ENCODE data around the gene NFAT5. TPM values are rescaled to one million over a fixed set of nuclear protein-coding genes. Genes with fewer than 3 reads are reported as not detected.
"Not testable (repeated sequence)": the region's sequence is repeated elsewhere in the genome, so short reads cannot be mapped to it uniquely, and the experiment has no call there.

NFAT5 gene
- polyA plus RNA-seq, 4 donors: 0.89 to 24.7 (median 3.3) TPM

DNA sequence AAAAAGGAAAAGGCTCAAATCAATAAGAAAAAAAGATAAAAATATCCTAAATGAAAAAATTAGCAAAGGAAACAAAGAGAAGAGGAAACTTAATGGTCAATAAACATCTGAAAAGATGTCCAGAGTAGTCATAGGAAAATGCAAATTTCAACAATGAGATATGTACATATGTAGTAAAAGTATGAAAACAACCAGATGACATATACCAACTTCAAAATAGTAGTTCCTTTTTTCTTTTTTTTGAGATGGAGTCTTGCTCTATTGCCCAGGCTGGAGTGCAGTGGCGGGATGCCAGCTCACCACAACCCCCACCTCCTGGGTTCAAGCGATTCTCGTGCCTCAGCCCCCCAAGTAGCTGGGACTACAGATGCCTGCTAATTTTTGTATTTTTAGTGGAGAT lies 21.7 kb upstream of the NFAT5 start:
- Histone ChIP-seq H3K27ac (ENCODE audit: low read depth in 1 of 3, low read length in 2 of 3) (no peak overlapping the region), H3K27me3 (ENCODE audit: control insufficient read depth in 3 of 3, insufficient read depth in 3 of 3, low read length in 3 of 3) (no peaks in the 10 kb centered on the region), H3K4me1 (ENCODE audit: control insufficient read depth in 3 of 3, insufficient read depth in 2 of 3, low read depth in 1 of 3, low read length in 2 of 3) (no peaks in the 10 kb centered on the region), H3K36me3 (ENCODE audit: control insufficient read depth in 3 of 3, insufficient read depth in 2 of 3, low read depth in 1 of 3, low read length in 3 of 3) (no peaks in the 10 kb centered on the region), H3K4me3 (ENCODE audit: low read depth in 1 of 3, low read length in 3 of 3) (no peak overlapping the region), H3K9me3 (ENCODE audit: control insufficient read depth in 2 of 2, insufficient read depth in 1 of 2, low read depth in 1 of 2, low read length in 1 of 2) (no peaks in the 10 kb centered on the region)
- DNase-seq (no peak), FAIRE-seq (no peak)
- 78 to 92% (median 88%) methylated on average over 3 of the region's 3 CpGs for WGBS, 3 donors

DNA sequence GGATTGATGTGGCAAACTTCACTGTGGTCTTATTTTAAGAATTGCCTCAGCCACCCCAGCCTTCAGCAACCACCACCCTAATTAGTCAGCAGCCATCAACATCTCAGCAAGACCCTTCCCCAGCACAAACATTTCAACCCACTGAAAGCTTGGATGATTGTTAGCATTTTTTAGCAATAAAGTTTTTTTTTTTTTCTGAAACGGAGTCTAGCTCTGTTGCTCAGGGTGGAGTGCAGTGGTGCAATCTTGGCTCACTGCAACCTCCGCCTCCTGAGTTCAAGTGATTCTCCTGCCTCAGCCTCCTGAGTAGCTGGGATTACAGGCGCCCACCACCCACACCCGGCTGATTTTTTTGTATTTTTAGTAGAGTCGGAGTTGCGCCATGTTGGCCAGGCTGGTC lies 19.1 kb upstream of the NFAT5 start:
- 91 to 99% (median 96%) methylated on average over 6 of the region's 6 CpGs for WGBS, 3 donors
- not testable (repeated sequence) for H3K27ac ChIP-seq (ENCODE audit: low read depth in 1 of 3, low read length in 2 of 3); H3K9me3 ChIP-seq (ENCODE audit: control insufficient read depth in 2 of 2, insufficient read depth in 1 of 2, low read depth in 1 of 2, low read length in 1 of 2); H3K36me3 ChIP-seq (ENCODE audit: control insufficient read depth in 3 of 3, insufficient read depth in 2 of 3, low read depth in 1 of 3, low read length in 3 of 3); H3K27me3 ChIP-seq (ENCODE audit: control insufficient read depth in 3 of 3, insufficient read depth in 3 of 3, low read length in 3 of 3); H3K4me1 ChIP-seq (ENCODE audit: control insufficient read depth in 3 of 3, insufficient read depth in 2 of 3, low read depth in 1 of 3, low read length in 2 of 3); DNase-seq; H3K4me3 ChIP-seq (ENCODE audit: low read depth in 1 of 3, low read length in 3 of 3); FAIRE-seq

DNA sequence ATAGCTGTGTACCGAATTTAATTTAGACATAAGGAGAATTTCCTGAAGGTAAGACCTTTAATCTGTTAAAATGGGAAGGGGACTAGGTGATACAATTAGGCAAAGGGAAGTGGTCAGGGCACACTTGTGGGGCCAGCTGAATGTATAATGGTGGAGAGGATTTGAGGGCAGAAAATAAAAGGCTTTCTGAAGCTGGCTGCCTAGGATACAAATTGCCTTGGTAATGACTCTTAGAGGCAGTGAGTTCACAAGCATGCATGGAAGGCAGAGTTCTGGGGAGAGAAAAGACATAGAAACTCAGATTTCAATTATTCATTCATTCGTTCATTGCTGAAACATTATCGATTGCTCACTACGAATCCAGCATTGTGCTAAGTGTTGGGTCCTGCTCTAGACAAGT lies 12.4 kb upstream of the NFAT5 start:
- no peaks in the 10 kb centered on the region for H3K4me1 ChIP-seq (ENCODE audit: control insufficient read depth in 3 of 3, insufficient read depth in 2 of 3, low read depth in 1 of 3, low read length in 2 of 3)
- H3K36me3 ChIP-seq (ENCODE audit: control insufficient read depth in 3 of 3, insufficient read depth in 2 of 3, low read depth in 1 of 3, low read length in 3 of 3): no peaks in the 10 kb centered on the region
- FAIRE-seq (no peak), DNase-seq (no peak)
- peaks cover 0 to 4% of the 10 kb centered on the region in 2 donors for H3K9me3 ChIP-seq (ENCODE audit: control insufficient read depth in 2 of 2, insufficient read depth in 1 of 2, low read depth in 1 of 2, low read length in 1 of 2)
- no peak overlapping the region for H3K4me3 ChIP-seq (ENCODE audit: low read depth in 1 of 3, low read length in 3 of 3)
- 86 to 92% (median 90%) methylated on average over 4 of the region's 4 CpGs for WGBS, 3 donors
- H3K27me3 ChIP-seq (ENCODE audit: control insufficient read depth in 3 of 3, insufficient read depth in 3 of 3, low read length in 3 of 3): no peaks in the 10 kb centered on the region
- no peak overlapping the region for H3K27ac ChIP-seq (ENCODE audit: low read depth in 1 of 3, low read length in 2 of 3)

DNA sequence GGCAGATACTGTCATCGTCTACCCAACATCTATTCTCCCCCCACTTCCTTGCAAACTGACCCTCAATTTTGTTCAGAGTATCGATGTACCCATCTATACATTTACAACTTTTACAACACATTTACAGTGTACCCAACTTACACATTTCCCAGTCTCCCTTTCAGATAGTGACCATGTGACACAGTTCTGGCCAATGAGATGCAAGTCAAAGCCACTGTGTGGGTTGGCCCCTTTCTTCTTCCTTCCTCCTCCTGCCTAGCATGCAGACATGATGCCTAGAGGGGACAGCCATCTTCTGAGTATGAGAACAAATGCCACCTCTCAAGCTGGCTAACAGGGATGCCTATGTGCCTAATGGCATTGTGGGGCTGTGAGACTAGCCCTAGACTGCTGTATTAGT lies 11.3 kb upstream of the NFAT5 start:
- WGBS, 3 donors: 95 to 100% (median 99%) methylated on average over 2 of the region's 2 CpGs
- Histone ChIP-seq H3K27ac (ENCODE audit: low read depth in 1 of 3, low read length in 2 of 3) (no peak overlapping the region), H3K4me1 (ENCODE audit: control insufficient read depth in 3 of 3, insufficient read depth in 2 of 3, low read depth in 1 of 3, low read length in 2 of 3) (no peaks in the 10 kb centered on the region), H3K36me3 (ENCODE audit: control insufficient read depth in 3 of 3, insufficient read depth in 2 of 3, low read depth in 1 of 3, low read length in 3 of 3) (no peaks in the 10 kb centered on the region), H3K27me3 (ENCODE audit: control insufficient read depth in 3 of 3, insufficient read depth in 3 of 3, low read length in 3 of 3) (no peaks in the 10 kb centered on the region), H3K9me3 (ENCODE audit: control insufficient read depth in 2 of 2, insufficient read depth in 1 of 2, low read depth in 1 of 2, low read length in 1 of 2) (peaks cover 0 to 4% of the 10 kb centered on the region in 2 donors), H3K4me3 (ENCODE audit: low read depth in 1 of 3, low read length in 3 of 3) (no peak overlapping the region)
- DNase-seq (no peak), FAIRE-seq (no peak)

DNA sequence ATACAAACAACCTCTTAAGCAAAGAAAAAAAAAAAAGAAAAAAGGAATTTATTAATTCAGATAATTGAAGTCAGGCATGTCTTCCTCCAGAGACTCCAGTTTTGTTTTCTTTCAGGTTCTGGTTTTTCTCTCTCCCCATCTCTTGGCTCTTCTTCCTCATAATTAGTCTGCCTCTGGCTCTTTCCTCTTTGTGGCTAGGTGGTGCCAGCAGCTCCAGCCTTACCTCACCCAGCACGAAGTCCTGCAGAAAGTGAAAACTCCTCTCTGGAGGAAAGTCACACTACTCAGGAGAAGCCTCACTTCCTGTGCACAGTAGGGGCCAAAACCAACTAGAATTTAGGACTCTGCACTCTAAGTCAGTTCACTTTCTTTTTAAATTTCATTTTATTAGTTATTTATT lies 10.3 kb upstream of the NFAT5 start:
- Histone ChIP-seq H3K9me3 (ENCODE audit: control insufficient read depth in 2 of 2, insufficient read depth in 1 of 2, low read depth in 1 of 2, low read length in 1 of 2) (peaks cover 0 to 4% of the 10 kb centered on the region in 2 donors), H3K4me1 (ENCODE audit: control insufficient read depth in 3 of 3, insufficient read depth in 2 of 3, low read depth in 1 of 3, low read length in 2 of 3) (no peaks in the 10 kb centered on the region), H3K27me3 (ENCODE audit: control insufficient read depth in 3 of 3, insufficient read depth in 3 of 3, low read length in 3 of 3) (no peaks in the 10 kb centered on the region), H3K27ac (ENCODE audit: low read depth in 1 of 3, low read length in 2 of 3) (no peak overlapping the region), H3K36me3 (ENCODE audit: control insufficient read depth in 3 of 3, insufficient read depth in 2 of 3, low read depth in 1 of 3, low read length in 3 of 3) (no peaks in the 10 kb centered on the region), H3K4me3 (ENCODE audit: low read depth in 1 of 3, low read length in 3 of 3) (no peak overlapping the region)
- DNase-seq: peak in 1 of 2 donors; percentile 29
- FAIRE-seq: no peak
- 21 to 28% (median 24%) methylated on average over 1 of the region's 1 CpG for WGBS, 3 donors

DNA sequence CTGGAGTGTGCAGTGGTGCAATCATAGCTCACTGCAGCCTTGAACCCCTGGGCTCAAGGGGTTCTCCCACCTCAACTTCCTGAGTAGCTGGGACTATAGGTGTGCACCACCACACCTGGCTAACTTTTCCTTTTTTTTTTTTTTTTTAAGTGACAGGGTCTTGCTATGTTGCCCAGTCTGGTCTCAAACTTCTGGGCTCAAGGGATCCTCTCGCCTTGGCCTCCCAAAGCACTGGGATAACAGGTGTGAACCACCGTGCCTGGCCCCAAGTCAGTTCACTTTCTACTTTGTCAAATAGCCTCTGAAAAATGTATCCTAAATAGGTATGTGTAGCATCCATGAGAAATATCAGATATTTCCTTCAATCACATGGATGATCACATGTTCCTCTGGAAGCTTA lies 9.9 kb upstream of the NFAT5 start:
- 90 to 96% (median 92%) methylated on average over 2 of the region's 2 CpGs for WGBS, 3 donors
- no peaks in the 10 kb centered on the region for H3K36me3 ChIP-seq (ENCODE audit: control insufficient read depth in 3 of 3, insufficient read depth in 2 of 3, low read depth in 1 of 3, low read length in 3 of 3)
- no peaks in the 10 kb centered on the region for H3K27me3 ChIP-seq (ENCODE audit: control insufficient read depth in 3 of 3, insufficient read depth in 3 of 3, low read length in 3 of 3)
- DNase-seq (no peak), FAIRE-seq (no peak)
- peaks cover 0 to 4% of the 10 kb centered on the region in 2 donors for H3K9me3 ChIP-seq (ENCODE audit: control insufficient read depth in 2 of 2, insufficient read depth in 1 of 2, low read depth in 1 of 2, low read length in 1 of 2)
- no peak overlapping the region for H3K4me3 ChIP-seq (ENCODE audit: low read depth in 1 of 3, low read length in 3 of 3)
- no peak overlapping the region for H3K27ac ChIP-seq (ENCODE audit: low read depth in 1 of 3, low read length in 2 of 3)
- H3K4me1 ChIP-seq (ENCODE audit: control insufficient read depth in 3 of 3, insufficient read depth in 2 of 3, low read depth in 1 of 3, low read length in 2 of 3): no peaks in the 10 kb centered on the region

DNA sequence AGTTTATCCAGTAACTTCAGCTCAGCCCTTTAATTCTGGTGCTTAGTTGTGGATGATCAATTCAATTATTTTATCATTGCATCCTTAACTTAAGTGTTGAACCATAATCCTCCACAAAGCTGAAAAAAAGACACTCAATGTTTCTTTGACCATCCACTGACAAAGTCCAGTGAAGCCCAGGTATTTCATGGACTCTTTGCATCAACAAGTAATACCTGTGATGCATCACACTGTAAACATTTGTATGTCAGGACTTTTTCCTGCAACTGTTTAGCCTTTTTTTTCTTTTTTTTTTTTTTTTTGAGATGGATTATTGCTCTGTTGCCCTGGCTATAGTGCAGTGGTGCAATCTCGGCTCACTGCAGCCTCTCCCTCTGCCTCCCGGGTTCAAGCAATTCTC lies 6.6 kb upstream of the NFAT5 start:
- peaks cover 0 to 17% (median 5%) of the 10 kb centered on the region in 3 donors for H3K4me1 ChIP-seq (ENCODE audit: control insufficient read depth in 3 of 3, insufficient read depth in 2 of 3, low read depth in 1 of 3, low read length in 2 of 3)
- no peak overlapping the region for H3K27ac ChIP-seq (ENCODE audit: low read depth in 1 of 3, low read length in 2 of 3)
- DNase-seq (no peak), FAIRE-seq (no peak)
- H3K27me3 ChIP-seq (ENCODE audit: control insufficient read depth in 3 of 3, insufficient read depth in 3 of 3, low read length in 3 of 3): no peaks in the 10 kb centered on the region
- no peak overlapping the region for H3K4me3 ChIP-seq (ENCODE audit: low read depth in 1 of 3, low read length in 3 of 3)
- WGBS, 3 donors: 72 to 92% (median 76%) methylated on average over 2 of the region's 2 CpGs
- H3K9me3 ChIP-seq (ENCODE audit: control insufficient read depth in 2 of 2, insufficient read depth in 1 of 2, low read depth in 1 of 2, low read length in 1 of 2): peaks cover 0 to 4% of the 10 kb centered on the region in 2 donors
- H3K36me3 ChIP-seq (ENCODE audit: control insufficient read depth in 3 of 3, insufficient read depth in 2 of 3, low read depth in 1 of 3, low read length in 3 of 3): no peaks in the 10 kb centered on the region

DNA sequence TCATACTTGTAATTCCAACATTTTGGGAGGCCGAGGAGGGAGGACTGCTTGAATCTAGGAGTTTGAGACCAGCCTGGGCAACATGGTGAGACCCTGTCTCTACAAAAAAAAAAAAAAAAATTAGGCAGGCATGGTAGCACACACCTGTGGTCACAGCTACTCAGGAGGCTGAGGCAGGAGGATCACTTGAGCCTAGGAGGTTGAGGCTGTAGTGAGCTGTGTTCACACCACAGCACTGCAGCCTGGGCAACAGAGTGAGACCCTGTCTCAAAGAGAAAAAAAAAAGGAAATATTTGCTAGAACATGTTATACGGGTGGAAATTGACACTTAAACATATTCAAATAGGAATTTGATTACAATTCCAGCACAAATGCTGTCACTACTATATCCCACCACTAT lies 4.4 kb upstream of the NFAT5 start:
- not testable (repeated sequence) for H3K9me3 ChIP-seq (ENCODE audit: control insufficient read depth in 2 of 2, insufficient read depth in 1 of 2, low read depth in 1 of 2, low read length in 1 of 2); H3K27me3 ChIP-seq (ENCODE audit: control insufficient read depth in 3 of 3, insufficient read depth in 3 of 3, low read length in 3 of 3); H3K27ac ChIP-seq (ENCODE audit: low read depth in 1 of 3, low read length in 2 of 3); DNase-seq; FAIRE-seq; H3K4me3 ChIP-seq (ENCODE audit: low read depth in 1 of 3, low read length in 3 of 3); H3K36me3 ChIP-seq (ENCODE audit: control insufficient read depth in 3 of 3, insufficient read depth in 2 of 3, low read depth in 1 of 3, low read length in 3 of 3)
- peaks cover 4 to 22% (median 6%) of the 10 kb centered on the region in 3 donors for H3K4me1 ChIP-seq (ENCODE audit: control insufficient read depth in 3 of 3, insufficient read depth in 2 of 3, low read depth in 1 of 3, low read length in 2 of 3)
- WGBS, 3 donors: 95 to 98% (median 96%) methylated on average over 2 of the region's 2 CpGs

DNA sequence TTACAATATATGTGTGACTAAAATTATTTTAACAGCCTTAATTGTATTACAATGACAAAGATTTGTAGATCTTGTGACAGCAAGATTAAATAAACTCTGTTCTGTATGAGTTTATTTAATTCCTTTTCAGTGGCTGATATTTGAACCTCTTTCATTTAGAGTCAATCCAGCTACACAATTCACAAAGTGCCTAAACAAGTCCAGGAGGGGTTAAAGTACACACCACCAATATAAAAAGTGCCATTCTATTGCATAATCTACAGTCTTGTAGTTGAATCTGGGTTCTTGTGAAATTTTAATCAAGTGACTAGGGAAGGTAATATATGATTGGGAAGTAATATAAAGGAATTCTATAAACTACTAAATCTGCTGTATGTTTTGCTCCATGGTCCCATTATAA lies 3.9 kb upstream of the NFAT5 start:
- H3K4me1 ChIP-seq (ENCODE audit: control insufficient read depth in 3 of 3, insufficient read depth in 2 of 3, low read depth in 1 of 3, low read length in 2 of 3): peaks cover 4 to 22% (median 6%) of the 10 kb centered on the region in 3 donors

More for the DNA sequence above, 3.9 kb upstream of the NFAT5 start:
- FAIRE-seq: no peak
- peak; percentile 80 to 82 for DNase-seq
- no peaks in the 10 kb centered on the region for H3K27me3 ChIP-seq (ENCODE audit: control insufficient read depth in 3 of 3, insufficient read depth in 3 of 3, low read length in 3 of 3)
- H3K27ac ChIP-seq (ENCODE audit: low read depth in 1 of 3, low read length in 2 of 3): peak overlapping the region in 1 of 3 donors; percentile 48
- no peaks in the 10 kb centered on the region for H3K36me3 ChIP-seq (ENCODE audit: control insufficient read depth in 3 of 3, insufficient read depth in 2 of 3, low read depth in 1 of 3, low read length in 3 of 3)
- no peak overlapping the region for H3K4me3 ChIP-seq (ENCODE audit: low read depth in 1 of 3, low read length in 3 of 3)
- peaks cover 0 to 4% of the 10 kb centered on the region in 2 donors for H3K9me3 ChIP-seq (ENCODE audit: control insufficient read depth in 2 of 2, insufficient read depth in 1 of 2, low read depth in 1 of 2, low read length in 1 of 2)
